ENCODE results near the gene ITGAL. TPM values are rescaled to one million over a fixed set of nuclear protein-coding genes. Genes with fewer than 3 reads are reported as not detected.
"Not testable (repeated sequence)": the region's sequence is repeated elsewhere in the genome, so short reads cannot be mapped to it uniquely, and the experiment has no call there.

Gene ITGAL
- total and polyA plus RNA-seq, 4 experiments from 2014 or later = 110 to 657 (median 403) TPM

- no peaks in the 10 kb centered on the region for H3K36me3 Mint-ChIP-seq
- no peaks in the 10 kb centered on the region for H3K27me3 ChIP-seq (ENCODE audit: insufficient read depth, low read length)
- H3K4me3 Mint-ChIP-seq = peak overlapping the region in 2 of 8 donors; percentile 39 to 62
Measured at GRCh38 chr16:30457256-30457655, 15.3 kb upstream of the ITGAL start.

GRCh38 chr16:30457743-30458560 lies 14.6 kb upstream of the ITGAL start:
- no peak for DNase-seq
- H3K4me3 ChIP-seq (ENCODE audit: low read length in 2 of 2) = no peak overlapping the region
- H3K9me3 ChIP-seq (ENCODE audit: control insufficient read depth in 1 of 2, low read length in 2 of 2) = no peaks in the 10 kb centered on the region
- H3K36me3 Mint-ChIP-seq = no peaks in the 10 kb centered on the region
- ChIA-PET CTCF (ENCODE audit: partially characterized antibody) (interaction anchor here (1.0 to 8.1 kb wide), 8 partner anchors 9 to 171 kb away, joined by 3 to 95 read pairs (median 6); partner anchors contain the start of genes DCTPP1 and ITGAL), POLR2A (ENCODE audit: partially characterized antibody) (interaction anchor here (0.6 to 29.5 kb wide), 22 partner anchors 9 to 393 kb away, joined by 3 to 1162 read pairs (median 6); partner anchors contain the start of genes ALDOA, DCTPP1, ITGAL and PRR14)
- H3K4me1 ChIP-seq (ENCODE audit: insufficient read depth, low read length) = peaks cover 35% of the 10 kb centered on the region
- H3K4me3 Mint-ChIP-seq = peak overlapping the region; percentile 44 to 81 (median 70)
- H3K27me3 Mint-ChIP-seq = no peaks in the 10 kb centered on the region
- no peaks in the 10 kb centered on the region for H3K36me3 ChIP-seq (ENCODE audit: insufficient read depth, low read length)
- peaks cover 18 to 49% (median 31%) of the 10 kb centered on the region in 4 donors for H3K4me1 Mint-ChIP-seq
- peak overlapping the region; percentile 48 for H3K27ac ChIP-seq (ENCODE audit: low read depth, low read length)
- peaks cover 0 to 2% (median 0%) of the 10 kb centered on the region in 8 donors for H3K9me3 Mint-ChIP-seq
- no peaks in the 10 kb centered on the region for H3K27me3 ChIP-seq (ENCODE audit: insufficient read depth, low read length)
- intact Hi-C loops (cut with micrococcal nuclease) = loop anchor here (1.0 kb wide), 1 partner anchor 14 kb away; the partner anchor contains the start of gene ITGAL
- H3K27ac Mint-ChIP-seq = peak overlapping the region; percentile 87 to 95 (median 89)

More at GRCh38 chr16:30457256-30457655, 15.3 kb upstream of the ITGAL start:
- ChIA-PET CTCF (ENCODE audit: partially characterized antibody) (interaction anchor here (1.1 to 8.1 kb wide), 8 partner anchors 8 to 57 kb away, joined by 3 to 95 read pairs (median 10); partner anchors contain the start of genes DCTPP1 and ITGAL), POLR2A (ENCODE audit: partially characterized antibody) (interaction anchor here (0.7 to 29.5 kb wide), 10 partner anchors 8 to 194 kb away, joined by 4 to 1162 read pairs (median 11); partner anchors contain the start of genes DCTPP1, ITGAL, PRR14 and SEPHS2)
- Mint-ChIP-seq H3K9me3 (peaks cover 0 to 2% (median 0%) of the 10 kb centered on the region in 8 donors), H3K27me3 (no peaks in the 10 kb centered on the region), H3K4me1 (peaks cover 18 to 49% (median 31%) of the 10 kb centered on the region in 4 donors), H3K27ac (peak overlapping the region in 6 of 7 donors; percentile 24 to 89 (median 56))
- Histone ChIP-seq H3K9me3 (ENCODE audit: control insufficient read depth in 1 of 2, low read length in 2 of 2) (no peaks in the 10 kb centered on the region), H3K36me3 (ENCODE audit: insufficient read depth, low read length) (no peaks in the 10 kb centered on the region), H3K4me1 (ENCODE audit: insufficient read depth, low read length) (peaks cover 35% of the 10 kb centered on the region), H3K27ac (ENCODE audit: low read depth, low read length) (no peak overlapping the region), H3K4me3 (ENCODE audit: low read length in 2 of 2) (no peak overlapping the region)
- DNase-seq = no peak
- intact Hi-C loops (cut with micrococcal nuclease) = no loop called here

GRCh38 chr16:30458561-30459394 lies 13.8 kb upstream of the ITGAL start:
- ChIA-PET CTCF (ENCODE audit: partially characterized antibody) (interaction anchor here (1.0 to 8.1 kb wide), 6 partner anchors 10 to 170 kb away, joined by 3 to 95 read pairs (median 8); partner anchors contain the start of genes DCTPP1 and ITGAL), POLR2A (ENCODE audit: partially characterized antibody) (interaction anchor here (0.6 to 29.5 kb wide), 21 partner anchors 9 to 393 kb away, joined by 3 to 1162 read pairs (median 6); partner anchors contain the start of genes ALDOA, DCTPP1, ITGAL and PRR14)
- Mint-ChIP-seq H3K4me3 (peak overlapping the region; percentile 64 to 81 (median 70)), H3K27me3 (no peaks in the 10 kb centered on the region), H3K27ac (peak overlapping the region; percentile 87 to 95 (median 89)), H3K36me3 (no peaks in the 10 kb centered on the region), H3K9me3 (peaks cover 0 to 2% (median 0%) of the 10 kb centered on the region in 8 donors), H3K4me1 (peaks cover 18 to 49% (median 31%) of the 10 kb centered on the region in 4 donors)
- no peaks in the 10 kb centered on the region for H3K36me3 ChIP-seq (ENCODE audit: insufficient read depth, low read length)
- H3K27ac ChIP-seq (ENCODE audit: low read depth, low read length) = peak overlapping the region; percentile 48
- H3K4me3 ChIP-seq (ENCODE audit: low read length in 2 of 2) = peak overlapping the region in 1 of 2 donors; percentile 19
- H3K27me3 ChIP-seq (ENCODE audit: insufficient read depth, low read length) = no peaks in the 10 kb centered on the region
- H3K9me3 ChIP-seq (ENCODE audit: control insufficient read depth in 1 of 2, low read length in 2 of 2) = no peaks in the 10 kb centered on the region
- H3K4me1 ChIP-seq (ENCODE audit: insufficient read depth, low read length) = peaks cover 35% of the 10 kb centered on the region
- DNase-seq = peak; percentile 72 to 85 (median 76)
- intact Hi-C loops (cut with micrococcal nuclease) = loop anchor here (1.0 kb wide), 1 partner anchor 14 kb away; the partner anchor contains the start of gene ITGAL

GRCh38 chr16:30459456-30459855 lies 13.1 kb upstream of the ITGAL start:
- Histone ChIP-seq H3K27me3 (ENCODE audit: insufficient read depth, low read length) (no peaks in the 10 kb centered on the region), H3K9me3 (ENCODE audit: control insufficient read depth in 1 of 2, low read length in 2 of 2) (no peaks in the 10 kb centered on the region), H3K4me1 (ENCODE audit: insufficient read depth, low read length) (peaks cover 35% of the 10 kb centered on the region), H3K27ac (ENCODE audit: low read depth, low read length) (peak overlapping the region; percentile 48), H3K4me3 (ENCODE audit: low read length in 2 of 2) (no peak overlapping the region), H3K36me3 (ENCODE audit: insufficient read depth, low read length) (no peaks in the 10 kb centered on the region)
- Mint-ChIP-seq H3K27ac (peak overlapping the region in 5 of 7 donors; percentile 35 to 95 (median 89)), H3K27me3 (no peaks in the 10 kb centered on the region), H3K4me1 (peaks cover 17 to 44% (median 30%) of the 10 kb centered on the region in 4 donors), H3K4me3 (peak overlapping the region in 2 of 8 donors; percentile 39 to 74), H3K36me3 (no peaks in the 10 kb centered on the region), H3K9me3 (peaks cover 0 to 2% (median 0%) of the 10 kb centered on the region in 8 donors)
- ChIA-PET CTCF (ENCODE audit: partially characterized antibody) (interaction anchor here (3.9 to 8.1 kb wide), 3 partner anchors 11 to 30 kb away, joined by 12 to 95 read pairs (median 55); partner anchors contain the start of genes DCTPP1 and ITGAL), POLR2A (ENCODE audit: partially characterized antibody) (interaction anchor here (0.9 to 29.5 kb wide), 15 partner anchors 10 to 394 kb away, joined by 3 to 1162 read pairs (median 9); partner anchors contain the start of genes ALDOA, DCTPP1, ITGAL and SEPHS2)
- intact Hi-C loops (cut with micrococcal nuclease) = no loop called here
- DNase-seq = no peak

GRCh38 chr16:30461426-30461825 lies 11.1 kb upstream of the ITGAL start:
- H3K27ac Mint-ChIP-seq = not testable (repeated sequence)

GRCh38 chr16:30464078-30464477 lies 8.5 kb upstream of the ITGAL start:
- intact Hi-C loops (cut with micrococcal nuclease) = no loop called here
- Mint-ChIP-seq H3K4me3 (no peak overlapping the region), H3K36me3 (no peaks in the 10 kb centered on the region), H3K4me1 (peaks cover 5 to 27% (median 14%) of the 10 kb centered on the region in 4 donors), H3K9me3 (no peaks in the 10 kb centered on the region), H3K27me3 (no peaks in the 10 kb centered on the region), H3K27ac (no peak overlapping the region)
- no peak overlapping the region for H3K27ac ChIP-seq (ENCODE audit: low read depth, low read length)
- ChIA-PET POLR2A (ENCODE audit: partially characterized antibody) (interaction anchor here (1.0 to 1.4 kb wide), 2 partner anchors 9 to 16 kb away, joined by 3 to 8 read pairs; partner anchors contain the start of gene ITGAL), CTCF (ENCODE audit: partially characterized antibody) (interaction anchor here (1.3 kb wide), 1 partner anchor 14 kb away, joined by 7 read pairs; no protein-coding TSS in a partner anchor)
- H3K36me3 ChIP-seq (ENCODE audit: insufficient read depth, low read length) = no peaks in the 10 kb centered on the region
- no peak for DNase-seq
- no peak overlapping the region for H3K4me3 ChIP-seq (ENCODE audit: low read length in 2 of 2)
- H3K4me1 ChIP-seq (ENCODE audit: insufficient read depth, low read length) = peaks cover 14% of the 10 kb centered on the region
- no peaks in the 10 kb centered on the region for H3K27me3 ChIP-seq (ENCODE audit: insufficient read depth, low read length)
- H3K9me3 ChIP-seq (ENCODE audit: control insufficient read depth in 1 of 2, low read length in 2 of 2) = no peaks in the 10 kb centered on the region

More at GRCh38 chr16:30461426-30461825, 11.1 kb upstream of the ITGAL start:
- H3K4me3 Mint-ChIP-seq; H3K27me3 Mint-ChIP-seq; H3K36me3 Mint-ChIP-seq; H3K9me3 Mint-ChIP-seq; H3K27ac ChIP-seq (ENCODE audit: low read depth, low read length); H3K4me3 ChIP-seq (ENCODE audit: low read length in 2 of 2); H3K9me3 ChIP-seq (ENCODE audit: control insufficient read depth in 1 of 2, low read length in 2 of 2); H3K27me3 ChIP-seq (ENCODE audit: insufficient read depth, low read length); intact Hi-C loops (cut with micrococcal nuclease); H3K36me3 ChIP-seq (ENCODE audit: insufficient read depth, low read length); DNase-seq: not testable (repeated sequence)
- CTCF ChIA-PET (ENCODE audit: partially characterized antibody) = interaction anchor here (0.6 to 8.1 kb wide), 3 partner anchors 10 to 135 kb away, joined by 3 to 95 read pairs (median 55); partner anchors contain the start of gene ITGAL
- H3K4me1 Mint-ChIP-seq = peaks cover 20 to 49% (median 32%) of the 10 kb centered on the region in 4 donors
- POLR2A ChIA-PET (ENCODE audit: partially characterized antibody) = interaction anchor here (0.6 to 29.5 kb wide), 7 partner anchors 16 to 197 kb away, joined by 3 to 1162 read pairs (median 4); partner anchors contain the start of genes FBRS, ITGAL, SEPHS2 and ZNF747
- peaks cover 39% of the 10 kb centered on the region for H3K4me1 ChIP-seq (ENCODE audit: insufficient read depth, low read length)

All from CD4-positive, alpha-beta memory T cell (primary cell).